Activated CD8-positive, alpha-beta memory T cell treated with anti-CD3 and anti-CD28 coated beads, Interleukin-2, amount 10 ng/mL, durations not matched to agents 7 days and 5 days (primary cell): ENCODE results near the gene PCDHB10. TPM values are rescaled to one million over a fixed set of nuclear protein-coding genes. Genes with fewer than 3 reads are reported as not detected.
"Not testable (repeated sequence)": the region's sequence is repeated elsewhere in the genome, so short reads cannot be mapped to it uniquely, and the experiment has no call there.

Source experiments
- ATAC-seq: fragments of 150-1000 bp; cut with Tn5 transposase; one replicate; pipeline ENCODE4 v1.10.0; 2021; ENCODE audit warnings: moderate library complexity
- CTCF ChIA-PET: fragments of 350-600 bp; sonication (Branson Sonifier 250); formaldehyde crosslinking; loops from one replicate; lab custom pipeline; 2021; ENCODE audit warnings: antibody characterized with exemption; lab: Charles Lee
- DNase-seq: peaks from one replicate; pipeline ENCODE4 v3.0.0-alpha.2; 2020
- H3K27ac Mint-ChIP-seq: one replicate; pipeline ENCODE4 v1.8.0; 2021; ENCODE audit warnings: mild to moderate bottlenecking, mixed read lengths
- H3K27me3 Mint-ChIP-seq: one replicate; pipeline ENCODE4 v1.8.0; 2021; ENCODE audit warnings: mixed read lengths
- H3K36me3 Mint-ChIP-seq: one replicate; pipeline ENCODE4 v1.8.0; 2021; ENCODE audit warnings: mild to moderate bottlenecking, mixed read lengths
- H3K4me1 Mint-ChIP-seq: one replicate; pipeline ENCODE4 v1.8.0; 2021; ENCODE audit warnings: mixed read lengths
- H3K4me3 Mint-ChIP-seq: one replicate; pipeline ENCODE4 v1.8.0; 2021; ENCODE audit warnings: mild to moderate bottlenecking, moderate library complexity, mixed read lengths
- H3K9me3 Mint-ChIP-seq: one replicate; pipeline ENCODE4 v1.8.0; 2022; ENCODE audit warnings: low read depth, mixed read lengths
- total RNA-seq, 2 experiments: library from RNA; stranded (reverse); gene quantifications; one replicate each; pipeline ENCODE4 v1.2.3, GENCODE V29; 2021

The PCDHB10 gene
- total RNA-seq, 2 experiments from 2014 or later: not detected

DNA sequence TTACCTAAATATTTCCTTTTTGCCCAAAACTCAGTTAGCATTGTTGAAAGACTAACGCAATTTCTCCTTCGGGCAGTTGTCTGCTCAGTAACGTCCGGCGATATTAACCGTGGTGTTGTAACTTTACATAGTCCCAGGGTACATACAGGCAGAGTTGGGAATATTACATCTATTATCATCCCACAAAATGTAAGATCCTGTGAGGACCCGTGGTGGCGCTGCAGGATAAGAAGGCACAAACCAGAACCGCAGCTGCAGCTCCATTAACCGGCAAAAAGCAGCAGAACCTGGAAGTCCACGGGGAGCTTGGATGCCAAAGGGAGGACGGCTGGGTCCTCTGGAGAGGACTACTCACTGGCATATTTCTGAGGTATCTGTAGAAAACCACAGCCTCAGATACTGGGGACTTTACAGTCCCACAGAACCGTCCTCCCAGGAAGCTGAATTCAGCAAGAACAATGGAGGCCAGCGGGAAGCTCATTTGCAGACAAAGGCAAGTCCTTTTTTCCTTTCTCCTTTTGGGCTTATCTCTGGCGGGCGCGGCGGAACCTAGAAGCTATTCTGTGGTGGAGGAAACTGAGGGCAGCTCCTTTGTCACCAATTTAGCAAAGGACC is 14.5 kb upstream of the PCDHB10 start, which contains the start of gene PCDHB8:
Gene PCDHB8 (plus strand): TSS at position 214 of the 615 bp plus-strand sequence. CDS start 245 bp downstream, at position 459.
- CTCF ChIA-PET: interaction anchor here (0.8 to 1.1 kb wide), 3 partner anchors 189 to 336 kb away, joined by 3 read pairs; no protein-coding TSS in a partner anchor
- H3K36me3 Mint-ChIP-seq, H3K27ac Mint-ChIP-seq, H3K4me3 Mint-ChIP-seq, ATAC-seq, H3K9me3 Mint-ChIP-seq, DNase-seq, H3K4me1 Mint-ChIP-seq: not testable (repeated sequence)
- peaks cover 11% of the 10 kb centered on the region for H3K27me3 Mint-ChIP-seq

GRCh38 chr5:141179371-141179770 is 12.8 kb upstream of the PCDHB10 start:
- H3K27ac Mint-ChIP-seq, H3K4me1 Mint-ChIP-seq: not testable (repeated sequence)

GRCh38 chr5:141179876-141180275 is 12.3 kb upstream of the PCDHB10 start:
- H3K36me3 Mint-ChIP-seq, H3K4me1 Mint-ChIP-seq, ATAC-seq, H3K4me3 Mint-ChIP-seq, CTCF ChIA-PET, H3K27ac Mint-ChIP-seq, H3K9me3 Mint-ChIP-seq, DNase-seq: not testable (repeated sequence)
- H3K27me3 Mint-ChIP-seq: peaks cover 13% of the 10 kb centered on the region

More at GRCh38 chr5:141179371-141179770, 12.8 kb upstream of the PCDHB10 start:
- ATAC-seq, H3K9me3 Mint-ChIP-seq, CTCF ChIA-PET, H3K36me3 Mint-ChIP-seq, H3K4me3 Mint-ChIP-seq, DNase-seq: not testable (repeated sequence)
- peaks cover 11% of the 10 kb centered on the region for H3K27me3 Mint-ChIP-seq

- no peak overlapping the region for H3K4me3 Mint-ChIP-seq
- no peaks in the 10 kb centered on the region for H3K36me3 Mint-ChIP-seq
- no peaks in the 10 kb centered on the region for H3K4me1 Mint-ChIP-seq
- H3K27ac Mint-ChIP-seq: no peak overlapping the region
- DNase-seq (no peak), ATAC-seq (no peak)
- CTCF ChIA-PET: no interaction called here
- H3K27me3 Mint-ChIP-seq: peaks cover 10% of the 10 kb centered on the region
- H3K9me3 Mint-ChIP-seq: peaks cover 6% of the 10 kb centered on the region
Measured at GRCh38 chr5:141180313-141180712, 11.8 kb upstream of the PCDHB10 start.

DNA sequence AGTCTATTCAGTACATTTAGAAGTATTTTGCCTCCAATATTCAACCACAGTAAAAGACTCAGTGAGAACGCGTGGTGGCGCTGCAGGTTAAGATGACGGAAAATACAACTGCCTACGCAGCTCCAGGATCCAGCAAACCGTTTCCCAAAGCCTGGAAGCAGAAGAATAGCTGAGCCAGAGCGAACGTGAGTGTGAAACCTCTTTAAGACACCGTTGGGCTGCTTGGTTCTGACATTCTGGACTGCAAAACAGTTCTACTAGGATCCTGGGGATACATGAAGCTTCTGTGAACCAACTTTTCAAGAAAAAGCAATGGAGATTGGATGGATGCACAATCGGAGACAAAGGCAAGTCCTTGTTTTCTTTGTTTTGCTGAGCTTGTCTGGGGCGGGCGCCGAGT is 9.9 kb upstream of the PCDHB10 start, which contains the start of gene PCDHB16:
Gene PCDHB16 (plus strand): TSS at position 140 of the 400 bp plus-strand sequence. CDS start 173 bp downstream, at position 313.
- Mint-ChIP-seq H3K27ac (no peak within 1 kb of the TSS), H3K36me3 (no peaks in the 10 kb centered on the region), H3K9me3 (peaks cover 6% of the 10 kb centered on the region), H3K4me1 (no peaks in the 10 kb centered on the region), H3K27me3 (peaks cover 10% of the 10 kb centered on the region), H3K4me3 (no peak within 1 kb of the TSS)
- DNase-seq: no peak
- CTCF ChIA-PET: no interaction called here
- no peak for ATAC-seq

GRCh38 chr5:141184117-141184855 is 7.9 kb upstream of the PCDHB10 start:
- H3K4me3 Mint-ChIP-seq, H3K36me3 Mint-ChIP-seq, H3K9me3 Mint-ChIP-seq: not testable (repeated sequence)

DNA sequence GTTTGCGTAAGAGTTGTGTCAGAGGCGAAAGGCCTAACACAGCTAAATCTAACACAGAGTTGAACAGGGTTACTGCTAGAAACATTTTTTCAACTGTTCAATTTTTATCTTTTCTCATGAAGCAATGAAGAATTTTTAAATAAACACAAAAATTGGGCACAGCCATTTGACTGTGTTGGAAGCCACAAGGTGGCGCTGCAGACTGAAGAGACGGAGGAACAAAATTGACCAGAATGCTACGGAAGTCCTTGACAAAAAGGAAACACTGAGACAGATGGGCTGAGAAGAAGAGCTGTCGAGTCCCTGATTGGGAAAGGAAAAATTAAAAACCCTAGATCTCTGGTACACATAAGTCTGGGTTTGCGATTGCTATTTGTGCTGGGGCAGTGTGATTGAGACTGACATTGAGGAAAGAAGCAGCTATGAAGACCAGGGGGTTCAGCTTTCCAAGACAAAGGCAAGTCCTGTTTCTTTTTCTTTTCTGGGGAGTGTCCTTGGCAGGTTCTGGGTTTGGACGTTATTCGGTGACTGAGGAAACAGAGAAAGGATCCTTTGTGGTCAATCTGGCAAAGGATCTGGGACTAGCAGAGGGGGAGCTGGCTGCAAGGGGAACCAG is 5.1 kb upstream of the PCDHB10 start, which contains the start of gene PCDHB9:
Gene PCDHB9 (plus strand): TSS at position 265 of the 616 bp plus-strand sequence. CDS start 158 bp downstream, at position 423.
- ATAC-seq: no peak
- H3K27me3 Mint-ChIP-seq: peaks cover 15% of the 10 kb centered on the region
- H3K4me1 Mint-ChIP-seq: no peaks in the 10 kb centered on the region
- peaks cover 2% of the 10 kb centered on the region for H3K36me3 Mint-ChIP-seq
- peaks cover 11% of the 10 kb centered on the region for H3K9me3 Mint-ChIP-seq
- DNase-seq: no peak
- H3K4me3 Mint-ChIP-seq: no peak within 1 kb of the TSS
- CTCF ChIA-PET: interaction anchor here (1.4 to 1.5 kb wide), 2 partner anchors 13 to 377 kb away, joined by 3 to 5 read pairs; no protein-coding TSS in a partner anchor
- no peak within 1 kb of the TSS for H3K27ac Mint-ChIP-seq

More at GRCh38 chr5:141184117-141184855, 7.9 kb upstream of the PCDHB10 start:
- H3K27ac Mint-ChIP-seq, H3K4me1 Mint-ChIP-seq, ATAC-seq, DNase-seq, CTCF ChIA-PET: not testable (repeated sequence)
- peaks cover 13% of the 10 kb centered on the region for H3K27me3 Mint-ChIP-seq

DNA sequence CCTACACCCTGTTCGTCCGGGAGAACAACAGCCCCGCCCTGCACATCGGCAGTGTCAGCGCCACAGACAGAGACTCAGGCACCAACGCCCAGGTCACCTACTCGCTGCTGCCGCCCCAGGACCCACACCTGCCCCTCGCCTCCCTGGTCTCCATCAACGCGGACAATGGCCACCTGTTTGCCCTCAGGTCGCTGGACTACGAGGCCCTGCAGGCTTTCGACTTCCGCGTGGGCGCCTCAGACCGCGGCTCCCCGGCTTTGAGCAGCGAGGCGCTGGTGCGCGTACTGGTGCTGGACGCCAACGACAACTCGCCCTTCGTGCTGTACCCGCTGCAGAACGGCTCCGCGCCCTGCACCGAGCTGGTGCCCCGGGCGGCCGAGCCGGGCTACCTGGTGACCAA is 3.5 kb upstream of the PCDHB10 start:
- H3K4me1 Mint-ChIP-seq, DNase-seq, H3K27ac Mint-ChIP-seq, H3K4me3 Mint-ChIP-seq, ATAC-seq, CTCF ChIA-PET, H3K9me3 Mint-ChIP-seq, H3K27me3 Mint-ChIP-seq, H3K36me3 Mint-ChIP-seq: not testable (repeated sequence)

- H3K27me3 Mint-ChIP-seq, ATAC-seq, H3K36me3 Mint-ChIP-seq, DNase-seq, H3K27ac Mint-ChIP-seq, H3K4me1 Mint-ChIP-seq, CTCF ChIA-PET, H3K4me3 Mint-ChIP-seq, H3K9me3 Mint-ChIP-seq: not testable (repeated sequence)
Measured at GRCh38 chr5:141189131-141189530, 3.0 kb upstream of the PCDHB10 start.

- ATAC-seq, H3K36me3 Mint-ChIP-seq, H3K4me3 Mint-ChIP-seq, H3K4me1 Mint-ChIP-seq, CTCF ChIA-PET, H3K27ac Mint-ChIP-seq, DNase-seq, H3K27me3 Mint-ChIP-seq: not testable (repeated sequence)
- peaks cover 15% of the 10 kb centered on the region for H3K9me3 Mint-ChIP-seq
Measured at GRCh38 chr5:141194332-141194731, 2.2 kb downstream of the PCDHB10 start.

DNA sequence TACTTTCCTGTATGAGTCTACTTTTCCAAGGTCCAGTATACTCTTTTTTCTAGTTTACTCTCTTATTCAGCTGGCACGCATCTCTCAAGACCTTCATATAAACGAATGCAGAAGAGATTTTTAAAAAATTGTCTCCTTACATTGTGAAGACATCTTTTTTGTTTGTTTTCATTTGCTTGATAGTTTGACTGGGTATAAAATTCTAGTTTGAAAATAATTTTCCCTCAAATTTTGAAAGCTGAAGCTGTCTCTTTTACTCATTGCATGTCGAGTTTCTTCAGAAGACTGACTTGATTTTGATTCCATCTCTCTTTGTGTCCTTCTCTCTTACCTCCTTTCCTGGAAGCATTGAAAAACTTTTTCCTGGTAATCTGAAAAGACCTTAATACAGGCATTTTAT is 4.2 kb downstream of the PCDHB10 start:
- H3K27ac Mint-ChIP-seq: no peak overlapping the region
- ATAC-seq: no peak
- peaks cover 21% of the 10 kb centered on the region for H3K9me3 Mint-ChIP-seq
- peaks cover 3% of the 10 kb centered on the region for H3K36me3 Mint-ChIP-seq
- no peaks in the 10 kb centered on the region for H3K4me1 Mint-ChIP-seq
- no peak overlapping the region for H3K4me3 Mint-ChIP-seq
- CTCF ChIA-PET: no interaction called here
- DNase-seq: no peak
- H3K27me3 Mint-ChIP-seq: peaks cover 2% of the 10 kb centered on the region

GRCh38 chr5:141199359-141200235 is 7.4 kb downstream of the PCDHB10 start, which contains the start of gene PCDHB11:
Gene PCDHB11 (plus strand): TSS chr5:141199627. CDS start chr5:141199775, 148 bp downstream.
- Mint-ChIP-seq H3K9me3 (peaks cover 16% of the 10 kb centered on the region), H3K36me3 (peaks cover 3% of the 10 kb centered on the region), H3K27ac (no peak within 1 kb of the TSS), H3K4me3 (no peak within 1 kb of the TSS), H3K27me3 (no peaks in the 10 kb centered on the region), H3K4me1 (no peaks in the 10 kb centered on the region)
- ATAC-seq (no peak), DNase-seq (no peak)
- CTCF ChIA-PET: interaction anchor here (0.7 to 0.9 kb wide), 2 partner anchors 12 to 221 kb away, joined by 3 read pairs; partner anchors contain the start of genes PCDHB9 and PCDHGA11
